H9 (cell line): ENCODE measurements around the gene COL23A1. TPM values are rescaled to one million over a fixed set of nuclear protein-coding genes. Genes with fewer than 3 reads are reported as not detected.

Experiments
- DNase-seq: peaks from one replicate; pipeline ENCODE4 v3.0.0-alpha.2; 2017
- H2AFZ ChIP-seq: one replicate; pipeline ENCODE4 v1.6.1; 2013; ENCODE audit warnings: mild to moderate bottlenecking, low read length, control low read depth, moderate library complexity
- H2AK5ac ChIP-seq: 2 replicates; pipeline ENCODE4 v1.6.1; 2013; ENCODE audit warnings: low read length, control low read depth, mixed read lengths; ENCODE audit not compliant: insufficient read length
- H2BK120ac ChIP-seq: one replicate; pipeline ENCODE4 v1.6.1; 2013; ENCODE audit warnings: low read depth, mild to moderate bottlenecking, low read length, control low read depth, inconsistent platforms; ENCODE audit not compliant: poor library complexity, severe bottlenecking
- H2BK12ac ChIP-seq: 2 replicates; pipeline ENCODE4 v1.6.1; 2013; ENCODE audit warnings: low read length, control low read depth, mixed read lengths, low read depth; ENCODE audit not compliant: insufficient read length
- H2BK15ac ChIP-seq: 2 replicates; pipeline ENCODE4 v1.6.1; 2013; ENCODE audit warnings: low read depth, low read length, control low read depth
- H2BK20ac ChIP-seq: one replicate; pipeline ENCODE4 v1.6.1; 2013; ENCODE audit warnings: low read depth, mild to moderate bottlenecking, low read length, control low read depth, inconsistent platforms; ENCODE audit not compliant: poor library complexity, severe bottlenecking
- H2BK5ac ChIP-seq: 2 replicates; pipeline ENCODE4 v1.6.1; 2013; ENCODE audit warnings: low read length, control low read depth, mixed read lengths; ENCODE audit not compliant: insufficient read length
- H3K14ac ChIP-seq: 2 replicates; pipeline ENCODE4 v1.6.1; 2013; ENCODE audit warnings: low read length, control low read depth; ENCODE audit not compliant: insufficient read depth
- H3K18ac ChIP-seq: 2 replicates; pipeline ENCODE4 v1.6.1; 2013; ENCODE audit warnings: low read depth, mild to moderate bottlenecking, mixed read lengths, low read length, control low read depth; ENCODE audit not compliant: insufficient read length
- H3K23ac ChIP-seq: 2 replicates; pipeline ENCODE4 v1.6.1; 2013; ENCODE audit warnings: low read length, control low read depth, mixed read lengths, low read depth; ENCODE audit not compliant: insufficient read length
- H3K23me2 ChIP-seq: 2 replicates; pipeline ENCODE4 v1.6.1; 2013; ENCODE audit warnings: low read depth, mild to moderate bottlenecking, mixed read lengths, low read length, control low read depth; ENCODE audit not compliant: insufficient read length, poor library complexity, severe bottlenecking
- H3K27ac ChIP-seq: 2 replicates; pipeline ENCODE4 v1.5.1; 2013; ENCODE audit warnings: low read length, control low read depth, mixed read lengths, low read depth; ENCODE audit not compliant: insufficient read length
- H3K27me3 ChIP-seq: 2 replicates; pipeline ENCODE4 v1.6.1; 2013; ENCODE audit warnings: low read length, control low read depth, inconsistent platforms; ENCODE audit not compliant: insufficient read depth
- H3K4ac ChIP-seq: 2 replicates; pipeline ENCODE4 v1.6.1; 2013; ENCODE audit warnings: low read depth, mild to moderate bottlenecking, control low read depth, inconsistent platforms, low read length, moderate library complexity
- H3K4me1 ChIP-seq: 2 replicates; pipeline ENCODE4 v1.6.1; 2013; ENCODE audit warnings: low read length, control low read depth, inconsistent platforms; ENCODE audit not compliant: insufficient read depth
- H3K4me2 ChIP-seq: 2 replicates; pipeline ENCODE4 v1.6.1; 2013; ENCODE audit warnings: low read length, control low read depth, mixed read lengths; ENCODE audit not compliant: insufficient read length, insufficient read depth
- H3K56ac ChIP-seq: 2 replicates; pipeline ENCODE4 v1.6.1; 2013; ENCODE audit warnings: low read depth, mild to moderate bottlenecking, mixed read lengths, low read length, control low read depth; ENCODE audit not compliant: insufficient read length
- H3K79me1 ChIP-seq: 2 replicates; pipeline ENCODE4 v1.6.1; 2013; ENCODE audit warnings: low read depth, mild to moderate bottlenecking, moderate library complexity, low read length, control low read depth, inconsistent platforms; ENCODE audit not compliant: insufficient read depth, poor library complexity, severe bottlenecking
- H3K79me2 ChIP-seq: 2 replicates; pipeline ENCODE4 v1.6.1; 2013; ENCODE audit warnings: low read length, control low read depth, inconsistent platforms; ENCODE audit not compliant: insufficient read depth
- H3K9ac ChIP-seq: 2 replicates; pipeline ENCODE4 v1.6.1; 2013; ENCODE audit warnings: low read length, control low read depth, mixed read lengths; ENCODE audit not compliant: insufficient read length; ENCODE audit errors: extremely low read depth
- H3K9me3 ChIP-seq: one replicate; pipeline ENCODE4 v1.6.1; 2013; ENCODE audit warnings: low read depth, low read length, inconsistent platforms; ENCODE audit not compliant: control insufficient read depth
- H3T11ph ChIP-seq: one replicate; pipeline ENCODE4 v1.6.1; 2013; ENCODE audit warnings: mild to moderate bottlenecking, low read length, control low read depth, inconsistent platforms
- H4K20me1 ChIP-seq: one replicate; pipeline ENCODE4 v1.6.1; 2013; ENCODE audit not compliant: control insufficient read depth, insufficient read length, insufficient read depth
- H4K5ac ChIP-seq: 2 replicates; pipeline ENCODE4 v1.6.1; 2013; ENCODE audit warnings: low read depth, mild to moderate bottlenecking, mixed read lengths, low read length, control low read depth; ENCODE audit not compliant: insufficient read length
- H4K8ac ChIP-seq: replicated peaks from 2 replicates; pipeline ENCODE4 v1.6.1; 2013; ENCODE audit warnings: low read length, control low read depth, mixed read lengths, low read depth; ENCODE audit not compliant: insufficient read length
- H4K91ac ChIP-seq: 2 replicates; pipeline ENCODE4 v1.6.1; 2013; ENCODE audit warnings: low read depth, mild to moderate bottlenecking, moderate library complexity, mixed read lengths, low read length, control low read depth; ENCODE audit not compliant: insufficient read length
- H3K27ac Mint-ChIP-seq, 3 experiments: 2 replicates in 2 of 3; 3 replicates in 1 of 3; pipeline ENCODE4 v1.8.0; 2020 to 2021; ENCODE audit warnings: mixed read lengths in 3 of 3, mild to moderate bottlenecking in 1 of 3, moderate library complexity in 1 of 3
- H3K27me3 Mint-ChIP-seq: 2 replicates; pipeline ENCODE4 v1.8.0; 2021; ENCODE audit warnings: low read depth, mild to moderate bottlenecking, moderate library complexity, mixed read lengths
- H3K36me3 Mint-ChIP-seq, 3 experiments: 2 replicates in 2 of 3; 3 replicates in 1 of 3; pipeline ENCODE4 v1.8.0; 2020 to 2021; ENCODE audit warnings: low read depth in 3 of 3, mixed read lengths in 3 of 3; ENCODE audit not compliant: insufficient read depth in 1 of 3
- H3K4me1 Mint-ChIP-seq, 2 experiments: 2 replicates each; pipeline ENCODE4 v1.8.0; 2020; ENCODE audit warnings: mixed read lengths in 2 of 2
- H3K4me3 Mint-ChIP-seq, 2 experiments: 2 replicates in 1 of 2; 3 replicates in 1 of 2; pipeline ENCODE4 v1.8.0; 2020 to 2021; ENCODE audit warnings: mild to moderate bottlenecking in 2 of 2, mixed read lengths in 2 of 2, moderate library complexity in 1 of 2
- H3K9me3 Mint-ChIP-seq, 2 experiments: 2 replicates in 1 of 2; 3 replicates in 1 of 2; pipeline ENCODE4 v1.8.0; 2020; ENCODE audit warnings: mild to moderate bottlenecking in 2 of 2, mixed read lengths in 2 of 2, moderate library complexity in 1 of 2
- CTCF ChIP-seq: fragments of 200-600 bp; sonication (generic); conservative IDR thresholded peaks from 3 replicates; pipeline ENCODE4 v1.8.0; 2021; ENCODE audit warnings: antibody characterized with exemption, mild to moderate bottlenecking
- WGBS: extraction: QIAGEN DNeasy Blood & Tissue Kit; methylation state at CpG from one replicate; pipeline ENCODE4 v1.1.7; 2013; ENCODE audit warnings: missing lambda C conversion rate, low lambda C conversion rate, mixed read lengths; ENCODE audit not compliant: insufficient read length; ENCODE audit errors: extremely low coverage; 5-methylcytosine and 5-hydroxymethylcytosine counted together
- total RNA-seq: library from RNA; stranded (reverse); gene quantifications from 2 replicates; pipeline ENCODE4 v1.2.1, GENCODE V29; 2021

The COL23A1 gene
- total RNA-seq, 1 experiment from 2014 or later, result 2.6 TPM

DNA sequence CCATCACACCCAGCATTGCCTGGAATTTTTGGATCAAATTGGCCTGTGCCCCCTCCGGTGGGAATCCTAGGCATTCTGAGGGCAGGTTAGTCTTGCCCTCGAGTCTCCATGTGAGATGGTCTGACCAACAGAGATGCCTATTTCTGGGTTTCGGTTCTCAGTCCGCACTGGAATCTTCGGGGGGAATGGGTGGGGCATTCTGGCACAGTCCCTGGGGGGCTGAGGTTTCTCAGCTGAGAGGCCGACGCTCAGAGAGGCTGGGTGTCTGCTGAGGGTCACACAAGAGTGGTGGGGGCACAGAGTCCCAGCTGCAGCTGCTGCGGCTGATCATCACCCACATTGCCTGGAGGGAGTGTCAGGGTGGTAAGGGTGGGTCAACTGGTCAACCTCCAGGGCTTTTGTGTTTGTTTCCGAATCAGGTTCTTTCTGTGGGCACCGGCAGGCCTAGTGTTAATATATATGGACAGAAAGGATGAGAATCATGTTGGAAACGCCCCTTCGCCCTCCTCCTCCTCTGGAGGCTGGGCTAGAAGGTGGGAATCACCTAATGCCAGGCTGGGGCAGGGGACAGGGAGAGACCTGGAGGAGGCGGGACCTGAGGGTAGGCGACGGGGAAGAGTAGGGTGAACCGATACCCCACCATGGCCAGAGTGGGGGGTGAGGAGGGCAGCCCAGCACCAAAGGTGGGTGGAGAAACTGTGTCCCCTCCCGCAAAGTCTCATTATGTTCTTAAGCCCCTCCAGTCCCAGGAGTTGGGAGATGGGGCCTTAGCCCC lies 208.1 kb downstream of the COL23A1 start:
- Histone ChIP-seq H3K4ac (no peak overlapping the region), H4K5ac (no peak overlapping the region), H3K9me3 (no peaks in the 10 kb centered on the region), H4K91ac (no peak overlapping the region), H3K4me2 (no peak overlapping the region), H3K14ac (no peak overlapping the region; the same call in 1 of the 2 replicates), H2BK20ac (no peak overlapping the region), H3K56ac (no peak overlapping the region), H2AK5ac (no peak overlapping the region), H3K27me3 (no peaks in the 10 kb centered on the region), H4K20me1 (no peaks in the 10 kb centered on the region), H2AFZ (no peak overlapping the region), H3K18ac (no peak overlapping the region), H2BK15ac (no peak overlapping the region), H3K79me2 (no peaks in the 10 kb centered on the region), H3T11ph (no peak overlapping the region), H3K23me2 (no peaks in the 10 kb centered on the region), H3K23ac (no peak overlapping the region), H2BK120ac (no peak overlapping the region), H3K79me1 (no peaks in the 10 kb centered on the region), H3K4me1 (peaks cover 5% of the 10 kb centered on the region; the same call in 1 of the 2 replicates), H2BK12ac (no peak overlapping the region), H3K27ac (no peak overlapping the region), H4K8ac (no peak overlapping the region), H3K9ac (no peak overlapping the region), H2BK5ac (no peak overlapping the region)
- WGBS, result no CpG with 5 or more reads among the region's 17 CpGs
- Mint-ChIP-seq H3K36me3 (no peaks in the 10 kb centered on the region), H3K9me3 (no peaks in the 10 kb centered on the region), H3K27ac (peak overlapping the region in 1 of 3 experiments; percentile 79; a peak in 2 of 7 replicates), H3K4me1 (peaks cover 21 to 41% of the 10 kb centered on the region in 2 experiments), H3K4me3 (no peak overlapping the region), H3K27me3 (no peaks in the 10 kb centered on the region; the same call in none of the 2 replicates)
- no peak for TF ChIP-seq CTCF
- DNase-seq, result no peak
